Activated CD8-positive, alpha-beta memory T cell treated with anti-CD3 and anti-CD28 coated beads, Interleukin-2, amount 50 U/mL, for 48 hours (primary cell): ENCODE measurements around the gene DMC1.
"Not testable (repeated sequence)": the region's sequence is repeated elsewhere in the genome, so short reads cannot be mapped to it uniquely, and the experiment has no call there.

Experiments
- DNase-seq: peaks from one replicate; pipeline ENCODE4 v3.0.0-alpha.2; 2020

Gene DMC1

DNA sequence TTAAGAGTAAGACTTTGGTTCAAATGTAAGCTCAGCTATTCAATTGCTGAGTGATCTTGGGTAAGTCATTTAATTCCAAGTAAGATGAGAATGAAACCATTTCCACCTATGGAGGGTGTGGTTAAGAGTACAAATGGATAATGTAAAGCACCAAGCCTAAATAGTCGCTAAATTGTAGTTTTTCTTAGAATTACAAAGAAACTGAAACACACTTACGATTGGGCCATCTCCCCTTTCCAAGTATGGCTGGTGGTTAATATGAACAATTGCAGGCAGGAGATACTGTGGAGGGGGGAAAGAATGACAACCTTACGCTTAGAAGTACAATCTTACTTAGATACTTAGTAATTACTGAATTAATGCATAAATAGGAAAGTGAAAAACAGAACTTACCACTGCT is 72.1 kb downstream of the DMC1 start:
- DNase-seq, result no peak

DNA sequence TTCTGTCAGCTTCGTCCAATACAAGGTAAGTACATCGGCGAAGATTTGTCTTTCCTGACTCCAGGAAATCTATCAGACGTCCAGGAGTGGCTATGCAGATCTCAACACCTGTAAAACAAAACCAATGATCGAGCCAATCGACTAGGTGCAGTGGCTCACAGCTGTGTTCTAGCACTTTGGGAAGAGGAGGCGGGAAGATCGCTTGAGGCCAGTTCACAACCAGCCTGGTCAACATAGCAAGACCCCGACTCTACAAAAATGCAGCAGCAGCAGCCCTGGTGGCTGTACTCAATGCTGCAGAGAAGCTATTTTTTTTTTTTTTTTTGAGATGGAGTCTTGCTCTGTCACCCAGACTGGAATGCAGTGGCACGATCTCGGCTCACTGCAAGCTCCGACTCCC is 75.0 kb downstream of the DMC1 start:
- DNase-seq, result no peak

DNA sequence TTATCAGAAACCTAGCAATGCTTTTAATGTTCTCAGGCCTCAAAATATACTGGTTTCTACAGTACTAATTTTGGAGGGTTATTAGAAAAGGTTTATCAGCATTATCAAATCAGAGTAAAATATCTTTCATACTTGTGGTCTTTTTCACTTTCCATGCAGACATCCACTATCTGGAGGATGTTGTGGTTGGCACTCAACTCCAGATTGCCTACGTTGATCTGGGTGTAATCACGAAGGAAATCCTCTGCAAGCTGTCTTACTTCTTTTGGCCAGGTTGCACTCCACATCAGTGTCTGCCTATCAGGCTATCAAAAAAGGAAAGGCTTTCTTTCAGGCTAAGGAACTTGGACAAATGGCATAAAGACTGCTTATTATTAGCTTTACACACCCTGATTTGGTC is 75.5 kb downstream of the DMC1 start:
- no peak for DNase-seq

DNA sequence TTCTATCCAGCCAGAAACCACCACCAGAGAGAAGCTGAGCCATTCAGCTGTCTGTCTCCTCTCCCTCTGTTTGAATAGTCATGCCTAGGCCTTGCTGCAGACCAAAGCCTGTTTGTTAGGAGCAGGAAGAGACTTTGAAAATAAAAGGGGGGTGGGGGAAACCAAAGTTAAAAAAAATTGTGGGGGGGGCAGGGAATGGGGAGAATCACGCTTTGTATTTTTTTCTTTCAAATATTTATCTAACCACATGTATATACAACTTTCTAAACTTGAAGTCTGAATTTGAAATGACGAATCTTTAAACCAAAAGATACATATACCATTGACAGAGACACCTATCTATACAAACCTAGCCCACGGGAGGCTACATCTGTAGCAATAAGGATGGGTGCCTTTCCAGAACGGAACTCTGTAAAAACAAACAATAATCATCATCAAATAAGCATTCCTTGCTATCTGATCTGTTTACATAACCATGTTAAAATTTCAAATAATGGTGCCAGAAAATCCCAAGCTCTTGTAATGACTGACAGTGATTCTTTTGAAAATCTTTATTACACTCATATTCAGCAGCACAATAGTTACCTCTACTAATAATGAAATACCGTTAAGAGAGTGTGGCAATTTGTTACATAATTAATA is 78.2 kb downstream of the DMC1 start:
- no peak for DNase-seq

DNA sequence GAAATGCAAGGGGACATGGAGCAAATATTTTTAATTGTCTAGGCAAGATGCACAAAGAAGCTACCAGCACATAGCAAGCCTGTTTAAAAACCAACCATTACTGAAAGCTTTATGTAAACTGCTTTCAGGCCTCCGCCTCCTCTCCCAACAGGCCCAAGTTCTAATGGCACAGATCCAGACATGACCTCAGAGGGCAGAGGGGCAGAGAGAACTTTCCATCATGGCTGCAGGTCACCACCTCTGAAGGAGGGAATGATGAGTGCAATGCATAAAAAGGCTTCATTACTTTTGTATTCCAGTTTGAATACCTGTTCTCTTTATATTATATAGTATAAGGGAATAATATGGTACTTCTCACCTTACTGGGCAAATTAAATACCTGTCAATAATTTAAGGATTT is 79.1 kb downstream of the DMC1 start:
- DNase-seq, result no peak

DNA sequence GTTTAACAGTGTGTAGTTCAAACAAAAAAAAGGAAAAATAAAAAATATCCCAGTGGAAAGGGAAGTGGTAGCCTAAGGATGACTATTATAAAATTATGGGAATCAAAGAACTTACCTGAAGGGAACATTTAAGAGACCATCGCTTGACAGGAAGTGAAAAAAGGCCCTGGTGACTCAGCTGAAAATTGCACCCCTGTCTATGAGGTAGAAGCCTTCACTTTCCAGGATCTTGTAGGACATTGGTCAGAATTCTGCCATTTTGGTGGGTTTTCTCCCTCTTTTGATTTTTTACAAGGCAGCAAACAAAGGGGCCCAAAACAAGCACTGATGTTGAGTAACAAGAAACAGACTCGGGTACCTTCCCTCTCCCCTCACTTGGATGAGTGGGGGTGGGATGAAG is 79.5 kb downstream of the DMC1 start:
- no peak for DNase-seq

DNA sequence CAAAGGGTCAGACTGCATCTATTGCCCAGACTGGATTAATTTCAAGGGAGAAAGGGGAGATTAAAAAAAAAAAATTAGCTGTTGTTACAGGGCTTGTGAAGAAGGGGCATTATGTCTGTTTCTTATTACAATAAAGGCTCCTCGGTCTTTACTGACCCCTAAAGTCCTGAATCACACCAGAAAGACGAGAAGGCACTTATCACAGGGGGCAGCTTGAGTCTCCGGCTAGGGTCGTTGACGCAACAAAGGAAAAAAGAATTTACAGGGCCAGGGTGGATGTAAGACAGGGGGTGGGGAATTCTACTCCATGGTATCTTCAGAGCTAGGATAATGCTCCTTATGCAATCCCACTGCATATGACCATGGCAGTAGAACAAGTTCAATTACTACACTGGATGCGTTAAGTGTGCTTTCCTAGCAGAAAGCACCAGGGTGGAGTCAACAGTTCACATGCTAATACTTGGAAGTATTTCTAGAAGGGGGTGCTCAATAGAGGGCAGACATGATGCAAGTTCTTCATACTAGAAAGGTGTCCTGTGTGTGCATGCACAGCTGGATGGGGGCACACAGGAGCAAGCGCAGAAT is 80.3 kb downstream of the DMC1 start:
- no peak for DNase-seq

DNA sequence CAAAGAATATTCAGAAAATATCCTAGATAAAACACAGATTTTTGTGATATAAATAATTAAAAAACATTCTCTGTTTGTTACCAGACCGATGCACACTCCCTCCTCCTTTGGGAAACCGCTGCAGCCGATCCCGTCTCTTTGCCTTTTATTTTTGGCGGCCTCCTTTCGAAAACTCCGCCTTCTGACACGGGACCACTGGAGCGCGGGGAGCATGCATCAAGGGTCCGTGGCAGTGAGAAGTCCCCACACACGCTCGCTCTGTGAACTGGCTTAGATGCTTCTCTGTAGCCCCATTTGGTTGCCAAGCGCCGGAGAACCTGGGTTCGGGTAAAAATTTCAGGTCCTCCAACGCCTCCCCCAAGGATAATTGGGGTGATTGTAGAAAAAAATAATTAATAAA is 80.8 kb downstream of the DMC1 start:
- DNase-seq, result no peak

DNA sequence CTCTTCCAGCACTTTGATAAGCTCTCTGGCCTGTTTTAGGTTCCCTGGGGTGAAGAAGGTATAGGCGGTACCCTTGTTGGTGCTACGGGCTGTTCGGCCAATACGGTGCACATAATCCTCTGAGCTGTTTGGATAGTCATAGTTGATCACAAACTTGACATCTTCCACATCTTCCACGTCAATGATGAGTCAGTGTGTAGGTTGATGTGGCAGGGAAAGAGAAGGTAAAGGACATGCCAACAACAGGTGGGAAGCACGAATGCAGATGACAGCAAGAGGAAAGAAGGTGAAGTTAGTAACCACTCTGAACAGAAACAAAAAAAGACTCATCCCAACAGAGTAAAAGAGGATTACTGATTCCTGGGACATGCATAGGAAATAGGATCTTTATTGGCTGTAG is 82.0 kb downstream of the DMC1 start:
- DNase-seq, result no peak

DNA sequence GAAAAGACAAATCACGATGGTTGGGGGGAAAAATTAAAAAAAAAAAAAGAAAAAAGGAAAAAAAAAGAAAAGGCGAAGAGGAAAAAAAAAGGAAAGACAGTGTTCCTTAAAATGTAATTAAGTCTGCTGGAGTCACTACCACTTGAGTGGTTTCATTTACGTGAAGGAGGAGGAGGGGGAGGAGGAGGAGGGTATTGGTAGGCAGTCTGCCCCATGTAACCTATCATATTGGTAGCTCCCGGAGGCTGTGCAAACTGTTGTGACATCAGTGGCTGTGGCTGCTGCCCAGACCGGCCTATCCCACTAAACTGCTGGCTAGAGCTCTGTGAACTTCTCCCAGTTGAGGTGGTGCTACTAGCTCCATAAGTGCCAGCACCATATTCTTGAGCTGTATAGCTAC is 84.2 kb downstream of the DMC1 start:
- no peak for DNase-seq

DNA sequence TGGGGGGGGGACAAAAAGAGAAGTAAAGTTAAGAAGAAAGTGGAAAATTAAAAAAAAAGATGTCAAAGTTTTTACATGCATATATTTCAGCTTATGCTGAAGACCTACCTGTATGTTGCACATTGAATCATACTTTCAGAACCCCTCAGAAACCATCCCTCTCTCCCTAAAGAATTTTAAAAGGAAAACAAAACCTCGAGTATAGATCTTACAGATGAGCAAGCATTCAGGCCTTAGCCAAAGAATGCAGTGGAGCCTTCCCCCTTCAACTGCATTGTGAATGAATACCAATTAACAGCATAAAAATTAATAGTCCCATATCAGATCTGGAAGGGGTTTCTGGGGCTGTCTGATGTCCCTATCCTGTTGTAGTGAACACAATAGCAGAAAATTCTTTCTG is 85.7 kb downstream of the DMC1 start:
- no peak for DNase-seq

DNA sequence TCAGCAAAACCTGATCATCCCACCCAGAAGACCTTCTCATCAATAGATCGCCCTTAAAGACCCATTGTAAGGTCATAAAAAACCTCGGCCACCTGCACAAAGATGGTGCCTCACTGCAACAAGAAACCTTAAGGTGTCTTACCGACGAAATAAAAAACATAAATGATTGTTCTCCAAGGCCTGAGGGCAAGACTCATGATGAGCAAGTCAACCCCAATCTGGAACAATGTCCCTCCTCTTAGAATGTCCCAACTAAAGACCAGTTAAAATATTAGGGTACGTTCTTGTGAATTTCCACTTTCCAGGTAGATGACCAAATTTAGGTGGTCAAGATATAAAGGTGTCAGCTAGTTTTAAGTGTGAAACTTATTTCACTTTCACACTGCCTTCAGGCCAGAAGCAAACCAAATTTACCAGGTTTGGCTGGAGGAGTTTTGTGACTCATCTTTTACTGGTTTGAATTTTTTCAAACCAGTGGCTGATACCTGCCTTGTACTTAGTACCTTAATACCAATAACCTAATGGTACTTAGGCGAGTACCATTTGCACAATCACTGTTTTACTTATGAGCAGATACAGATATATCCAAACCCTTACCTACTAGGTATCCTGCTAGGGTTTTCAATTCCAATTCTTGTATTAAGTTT is 87.2 kb downstream of the DMC1 start:
- DNase-seq, result no peak

DNA sequence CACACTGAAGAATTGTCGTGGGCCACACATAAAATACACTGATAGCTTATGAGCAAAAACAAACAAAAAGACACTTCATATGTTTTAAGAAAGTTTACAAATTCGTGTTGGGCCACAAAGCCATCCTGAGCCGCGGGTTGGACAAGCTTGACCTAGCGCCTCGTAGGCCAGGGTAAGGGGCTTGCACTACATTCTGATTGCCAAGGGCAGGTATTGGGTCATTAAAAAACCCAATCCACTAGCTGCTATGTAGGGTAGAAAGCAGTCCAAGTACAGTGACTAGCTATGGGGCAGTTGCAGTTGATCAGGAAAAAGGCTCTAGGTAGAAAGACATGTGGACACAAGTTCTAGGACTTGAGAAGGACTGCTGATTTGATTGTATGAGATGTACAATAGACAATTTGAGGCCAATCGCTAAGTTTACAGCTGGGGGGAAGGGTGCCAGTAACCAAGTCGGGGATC is 88.1 kb downstream of the DMC1 start:
- DNase-seq, result no peak

DNA sequence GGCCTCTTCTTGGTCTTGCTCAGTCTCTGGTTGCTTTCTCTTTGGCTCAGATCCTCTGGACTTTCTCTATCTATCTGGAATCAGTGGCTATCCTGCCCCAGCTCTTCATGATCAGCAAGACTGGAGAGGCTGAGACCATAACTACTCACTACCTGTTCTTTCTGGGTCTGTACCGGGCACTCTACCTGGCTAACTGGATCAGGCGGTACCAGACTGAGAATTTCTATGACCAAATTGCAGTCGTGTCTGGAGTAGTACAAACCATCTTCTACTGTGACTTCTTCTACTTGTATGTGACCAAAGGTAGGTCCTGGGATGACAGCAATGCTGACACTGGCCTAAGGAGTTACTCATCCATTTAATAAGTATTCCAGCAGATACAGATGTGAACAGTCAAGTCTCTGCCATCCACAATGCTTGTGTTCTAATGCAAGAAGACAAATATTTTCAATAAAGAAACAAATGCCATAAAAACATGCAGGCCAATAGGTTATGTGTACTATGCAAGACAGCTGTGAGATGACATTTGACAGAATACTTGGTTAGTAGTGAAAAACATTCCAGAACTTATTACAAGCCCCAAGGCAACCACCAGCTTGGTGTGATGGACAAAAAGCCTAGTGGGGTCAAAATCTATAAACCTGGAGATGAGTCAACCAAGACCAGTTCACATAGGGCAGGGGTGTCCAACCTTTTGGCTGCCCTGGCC is 88.7 kb downstream of the DMC1 start:
- no peak for DNase-seq

DNA sequence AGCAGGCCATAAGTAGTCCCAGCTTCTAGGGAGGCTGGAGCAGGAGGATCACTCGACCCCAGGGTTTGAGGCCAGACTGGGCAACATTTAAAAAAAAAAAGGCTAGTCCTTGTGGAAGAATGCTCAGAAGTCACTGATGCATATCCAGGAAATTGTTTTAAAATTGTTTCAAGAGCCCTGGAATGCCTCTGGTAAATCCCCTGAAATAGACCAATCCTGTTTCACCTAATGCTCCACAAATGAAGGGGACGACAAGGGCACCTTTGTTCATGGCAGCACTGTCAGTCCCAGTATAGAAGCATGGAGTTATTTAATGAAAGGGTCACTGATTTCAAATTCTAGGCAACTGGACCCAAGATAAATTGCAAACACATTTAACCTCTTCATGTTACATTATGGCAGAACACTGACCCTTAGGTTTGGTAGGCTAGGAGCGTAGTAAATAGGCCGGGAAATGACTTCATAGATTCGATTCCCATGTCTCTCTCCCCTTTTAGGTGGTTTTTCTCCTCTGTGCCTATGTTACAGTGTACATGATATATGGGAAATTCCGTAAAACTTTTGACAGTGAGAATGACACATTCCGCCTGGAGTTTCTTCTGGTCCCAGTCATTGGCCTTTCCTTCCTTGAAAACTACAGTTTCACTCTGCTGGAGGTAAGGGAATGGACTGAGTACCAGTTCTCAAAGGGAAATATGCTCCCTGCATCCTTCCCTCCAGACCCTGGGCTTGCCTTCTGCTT is 90.7 kb downstream of the DMC1 start:
- no peak for DNase-seq

DNA sequence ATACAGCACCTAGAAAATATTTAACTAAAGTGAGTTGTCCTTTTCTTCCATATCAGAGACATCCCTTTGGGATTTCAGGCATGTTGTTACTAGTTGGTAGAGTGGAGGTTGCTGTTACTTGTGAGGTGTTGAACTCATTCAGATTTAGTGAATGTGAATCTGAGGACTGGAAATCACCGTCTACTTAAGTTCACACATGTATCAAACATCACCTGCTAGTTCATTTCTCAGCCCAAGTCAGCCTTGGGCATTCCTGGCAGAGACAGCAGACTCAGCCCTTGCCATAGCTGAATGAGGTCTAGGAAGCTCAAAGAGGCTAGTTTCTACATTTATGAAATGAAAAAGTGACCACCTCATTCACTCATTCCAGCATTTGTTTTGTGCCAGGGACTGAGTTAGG is 92.4 kb downstream of the DMC1 start:
- no peak for DNase-seq

DNA sequence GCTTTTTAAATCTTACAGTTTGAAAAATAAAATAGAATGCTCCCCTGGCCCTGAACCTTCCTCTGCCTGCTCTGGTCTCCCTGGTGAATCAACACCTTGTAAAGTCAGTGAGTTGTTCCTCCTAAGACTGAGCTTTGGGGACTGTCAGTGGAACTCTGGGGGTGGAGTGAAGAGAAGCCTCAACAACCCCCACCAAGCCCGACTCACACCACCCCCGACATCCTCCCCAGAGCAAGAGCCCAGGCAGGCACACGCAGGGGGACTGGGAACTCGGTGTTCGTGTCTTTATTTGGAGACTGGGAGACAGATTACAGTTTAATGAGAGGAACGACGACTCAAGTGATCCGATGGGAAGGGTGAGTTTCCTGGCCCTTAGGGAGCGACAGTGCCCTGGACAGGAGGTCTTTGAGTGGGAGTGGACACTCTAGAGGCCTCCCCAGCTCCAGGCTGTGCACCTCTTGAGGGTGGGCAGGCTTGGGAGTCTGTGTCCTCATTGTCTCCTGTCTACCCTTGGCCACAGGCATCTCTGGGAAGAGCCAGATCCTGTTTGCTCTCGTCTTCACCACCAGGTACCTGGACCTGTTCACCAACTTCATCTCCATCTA is 95.9 kb downstream of the DMC1 start:
- DNase-seq, result no peak

DNA sequence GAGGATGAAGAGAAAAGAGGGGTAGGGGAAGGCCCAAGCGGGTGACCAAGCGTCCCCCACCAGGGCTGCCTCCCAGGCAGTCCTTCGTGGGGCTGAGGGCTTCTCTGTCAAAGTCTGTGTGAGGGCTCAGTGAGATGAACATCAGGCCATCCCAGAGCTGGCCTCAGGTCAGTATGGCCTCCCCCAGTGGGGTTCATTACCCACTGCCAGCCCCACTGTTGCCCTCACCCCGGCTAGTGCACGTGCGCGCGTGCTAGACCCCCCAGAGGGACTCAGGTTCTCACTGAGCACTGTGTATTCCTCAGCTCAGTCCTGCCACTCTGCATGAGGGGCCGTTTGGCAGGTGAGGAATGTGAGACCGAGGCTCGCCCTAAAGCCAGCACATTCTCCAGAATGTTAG is 98.7 kb downstream of the DMC1 start:
- no peak for DNase-seq

DNA sequence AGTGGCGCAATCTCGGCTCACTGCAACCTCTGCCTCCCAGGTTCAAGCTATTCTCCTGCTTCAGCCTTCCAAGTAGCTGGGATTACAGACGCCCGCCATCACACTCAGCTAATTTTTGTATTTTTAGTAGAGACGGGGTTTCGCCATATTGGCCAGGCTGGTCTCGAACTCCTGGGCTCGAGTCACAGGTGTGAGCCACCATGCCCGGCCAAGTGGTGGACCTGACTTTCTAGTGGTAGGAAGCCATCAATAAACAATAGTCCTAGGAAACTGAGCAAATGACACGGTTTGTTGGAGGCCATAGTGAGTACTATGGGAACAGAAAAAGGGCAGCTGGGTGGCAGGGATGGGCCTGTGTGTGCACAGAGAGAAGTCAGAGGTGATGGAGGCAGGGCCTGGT is 99.8 kb downstream of the DMC1 start:
- not testable (repeated sequence) for DNase-seq

DNA sequence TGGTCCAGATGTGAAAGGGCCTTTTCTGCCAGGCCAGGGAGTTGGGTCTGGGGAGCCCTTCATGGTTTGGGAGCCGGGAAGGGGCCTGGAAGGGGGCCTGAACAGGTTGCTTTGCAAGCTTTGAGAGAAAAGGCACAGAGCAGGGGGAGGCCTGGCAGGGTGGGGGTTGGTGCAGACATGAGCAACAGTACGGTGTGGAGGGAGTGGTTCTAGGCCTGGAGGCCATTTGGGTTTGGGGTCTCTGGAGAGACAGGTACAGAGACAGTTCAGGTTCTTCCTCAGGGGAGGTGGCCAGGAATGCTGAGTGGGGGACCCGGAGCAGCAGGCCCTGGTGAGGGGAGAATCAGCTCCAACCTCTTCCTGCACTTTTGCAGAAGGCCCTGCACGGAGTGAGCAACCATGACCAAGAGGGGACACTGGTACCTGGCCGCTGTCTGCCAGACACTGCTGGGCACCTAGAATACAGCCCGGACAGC is 100.6 kb downstream of the DMC1 start:
- DNase-seq, result no peak
